ENCODE data around the gene ADAMTS16.

- no peak for TF ChIP-seq FOS (IDR thresholded peaks at IDR 0.05; ENCODE audit: borderline replicate concordance, insufficient read depth, low read length)
- no peak for TF ChIP-seq POLR2A (IDR thresholded peaks at IDR 0.05; ENCODE audit: low read depth, low read length)
- TF ChIP-seq MAX (IDR thresholded peaks at IDR 0.05; ENCODE audit: insufficient read depth, insufficient read length): no peak
- no peak for TF ChIP-seq CTCF (IDR thresholded peaks at IDR 0.05; ENCODE audit: extremely low read depth in 1 of 2, insufficient read depth in 1 of 2, low read depth in 1 of 2, low read length in 2 of 2)
- no peak for TF ChIP-seq JUN (IDR thresholded peaks at IDR 0.05; ENCODE audit: borderline replicate concordance, insufficient read depth, insufficient read length, low read depth)
- no peak for TF ChIP-seq EZH2 (IDR thresholded peaks at IDR 0.05; ENCODE audit: borderline replicate concordance, low read depth, low read length, severe bottlenecking)
- TF ChIP-seq POLR2AphosphoS5 (IDR thresholded peaks at IDR 0.05; ENCODE audit: insufficient read depth, low read depth, low read length): no peak
These were observed 112.0 kb downstream of the ADAMTS16 start for GRCh38 chr5:5252106-5252505.

Data from endothelial cell of umbilical vein (primary cell).